Tibial nerve (tissue), 4 donors: ENCODE results near the gene SYCP2L. TPM values are rescaled to one million over a fixed set of nuclear protein-coding genes. Genes with fewer than 3 reads are reported as not detected.
"Not testable (repeated sequence)": the region's sequence is repeated elsewhere in the genome, so short reads cannot be mapped to it uniquely, and the experiment has no call there.

ENCODE experiments used
- DNase-seq, 2 donors: peaks; one replicate each; pipeline ENCODE4 v3.0.0-alpha.2; 2019; ENCODE audit warnings: low spot score in 2 of 2
- H3K27ac ChIP-seq, 4 donors: fragments of 200-600 bp; sonication (generic) in 3 of 4; one replicate each; pipeline ENCODE4 v1.5.1; 2017 to 2019; ENCODE audit warnings: mild to moderate bottlenecking in 1 of 4
- H3K27me3 ChIP-seq, 2 donors: fragments of 200-600 bp; sonication (generic) in 1 of 2; one replicate each; pipeline versions ENCODE4 v1.5.1 to v1.6.0; 2017 to 2019
- H3K36me3 ChIP-seq, 3 donors: fragments of 200-600 bp; sonication (generic); one replicate each; pipeline ENCODE4 v1.5.1; 2018 to 2019
- H3K4me1 ChIP-seq, 4 donors: fragments of 200-600 bp; sonication (generic) in 3 of 4; one replicate each; pipeline ENCODE4 v1.5.1; 2017 to 2019
- H3K4me3 ChIP-seq, 4 donors: fragments of 200-600 bp; sonication (generic) in 3 of 4; one replicate each; pipeline ENCODE4 v1.5.1; 2017 to 2019; ENCODE audit warnings: mild to moderate bottlenecking in 1 of 4, moderate library complexity in 1 of 4
- H3K9me3 ChIP-seq, 4 donors: fragments of 200-600 bp; sonication (generic) in 3 of 4; one replicate each; pipeline ENCODE4 v1.5.1; 2017 to 2019
- CTCF ChIP-seq, 5 experiments: fragments of 200-600 bp in 3 of 5; fragments of 450-650 bp in 2 of 5; sonication (generic) in 3 of 5; IDR thresholded peaks; one replicate each; pipeline ENCODE4 v1.5.1; 2016 to 2019; ENCODE audit warnings: antibody characterized with exemption in 5 of 5, mild to moderate bottlenecking in 3 of 5, moderate library complexity in 2 of 5
- EP300 ChIP-seq, 2 donors: sonication (generic); formaldehyde crosslinking; IDR thresholded peaks; one replicate each; pipeline ENCODE4 v1.6.1; 2017; ENCODE audit warnings: antibody characterized with exemption in 2 of 2, mild to moderate bottlenecking in 1 of 2
- POLR2A ChIP-seq, 2 donors: fragments of 450-650 bp; IDR thresholded peaks; one replicate each; pipeline ENCODE4 v1.6.1; 2017; ENCODE audit warnings: antibody characterized with exemption in 2 of 2, mild to moderate bottlenecking in 2 of 2, moderate library complexity in 2 of 2
- WGBS, 2 donors: methylation state at CpG; one replicate each; pipeline ENCODE4 v1.1.5; 2018; 5-methylcytosine and 5-hydroxymethylcytosine counted together
- total RNA-seq, 4 donors: library from RNA; depleted of rRNA; stranded (reverse); fragments of >200 nt; gene quantifications; one replicate each; pipeline ENCODE4 v1.1.0, GENCODE V29; 2016

SYCP2L gene
- total RNA-seq, 4 donors from 2014 or later = 2.0 to 3.9 (median 3.5) TPM

GRCh38 chr6:10896691-10897090 lies 9.8 kb downstream of the SYCP2L start:
- no peak overlapping the region for H3K27ac ChIP-seq
- TF ChIP-seq POLR2A (IDR thresholded peaks at IDR 0.05) (no peak), CTCF (IDR thresholded peaks at IDR 0.05) (no peak), EP300 (IDR thresholded peaks at IDR 0.05) (no peak)
- WGBS, 2 donors = 76 to 82% methylated on average over 3 of the region's 3 CpGs
- no peak for DNase-seq
- no peak overlapping the region for H3K4me3 ChIP-seq
- H3K36me3 ChIP-seq = peaks cover 0 to 4% (median 0%) of the 10 kb centered on the region in 3 donors
- H3K4me1 ChIP-seq = no peaks in the 10 kb centered on the region
- H3K9me3 ChIP-seq = no peaks in the 10 kb centered on the region
- H3K27me3 ChIP-seq = no peaks in the 10 kb centered on the region

GRCh38 chr6:10901770-10902169 lies 14.9 kb downstream of the SYCP2L start:
- H3K27ac ChIP-seq = no peak overlapping the region
- no peaks in the 10 kb centered on the region for H3K9me3 ChIP-seq
- H3K4me3 ChIP-seq = no peak overlapping the region
- no peak for DNase-seq
- TF ChIP-seq POLR2A (IDR thresholded peaks at IDR 0.05) (no peak), EP300 (IDR thresholded peaks at IDR 0.05) (no peak), CTCF (IDR thresholded peaks at IDR 0.05) (no peak)
- 87 to 89% methylated on average over 4 of the region's 4 CpGs for WGBS, 2 donors
- H3K4me1 ChIP-seq = no peaks in the 10 kb centered on the region
- H3K27me3 ChIP-seq = no peaks in the 10 kb centered on the region
- H3K36me3 ChIP-seq = peaks cover 0 to 4% (median 0%) of the 10 kb centered on the region in 3 donors

GRCh38 chr6:10904015-10904414 lies 17.2 kb downstream of the SYCP2L start:
- peaks cover 0 to 4% (median 0%) of the 10 kb centered on the region in 3 donors for H3K36me3 ChIP-seq
- H3K9me3 ChIP-seq = no peaks in the 10 kb centered on the region
- TF ChIP-seq CTCF (IDR thresholded peaks at IDR 0.05) (no peak), POLR2A (IDR thresholded peaks at IDR 0.05) (no peak), EP300 (IDR thresholded peaks at IDR 0.05) (no peak)
- WGBS, 2 donors = 96 to 97% methylated on average over 7 of the region's 7 CpGs
- H3K27ac ChIP-seq = no peak overlapping the region
- no peak for DNase-seq
- H3K4me3 ChIP-seq = no peak overlapping the region
- H3K4me1 ChIP-seq = no peaks in the 10 kb centered on the region
- H3K27me3 ChIP-seq = no peaks in the 10 kb centered on the region

GRCh38 chr6:10908228-10908627 lies 21.4 kb downstream of the SYCP2L start:
- TF ChIP-seq EP300 (IDR thresholded peaks at IDR 0.05) (no peak), CTCF (IDR thresholded peaks at IDR 0.05) (no peak), POLR2A (IDR thresholded peaks at IDR 0.05) (no peak)
- WGBS, 2 donors = 86 to 88% methylated on average over 1 of the region's 1 CpG
- DNase-seq = no peak

GRCh38 chr6:10919520-10919919 lies 32.7 kb downstream of the SYCP2L start:
- not testable (repeated sequence) for H3K4me3 ChIP-seq
- peaks cover 0 to 15% (median 0%) of the 10 kb centered on the region in 3 donors for H3K36me3 ChIP-seq
- 87 to 98% methylated on average over 3 of the region's 3 CpGs for WGBS, 2 donors

More at GRCh38 chr6:10908228-10908627, 21.4 kb downstream of the SYCP2L start:
- Histone ChIP-seq H3K4me1 (no peaks in the 10 kb centered on the region), H3K27ac (no peak overlapping the region), H3K4me3 (no peak overlapping the region), H3K36me3 (peaks cover 0 to 13% (median 0%) of the 10 kb centered on the region in 3 donors), H3K27me3 (no peaks in the 10 kb centered on the region), H3K9me3 (peaks cover 0 to 3% (median 0%) of the 10 kb centered on the region in 4 donors)

GRCh38 chr6:10933126-10933525 lies 46.3 kb downstream of the SYCP2L start:
- Histone ChIP-seq H3K27ac (no peak overlapping the region), H3K36me3 (peaks cover 0 to 5% (median 0%) of the 10 kb centered on the region in 3 donors), H3K27me3 (no peaks in the 10 kb centered on the region), H3K9me3 (no peaks in the 10 kb centered on the region), H3K4me3 (no peak overlapping the region), H3K4me1 (no peaks in the 10 kb centered on the region)
- DNase-seq = no peak
- 52 to 59% methylated on average over 1 of the region's 1 CpG for WGBS, 2 donors
- TF ChIP-seq POLR2A (IDR thresholded peaks at IDR 0.05) = no peak
- TF ChIP-seq EP300 (IDR thresholded peaks at IDR 0.05) = no peak
- TF ChIP-seq CTCF (IDR thresholded peaks at IDR 0.05) = no peak

More at GRCh38 chr6:10919520-10919919, 32.7 kb downstream of the SYCP2L start:
- DNase-seq, H3K27me3 ChIP-seq, H3K27ac ChIP-seq, H3K4me1 ChIP-seq: not testable (repeated sequence)
- peaks cover 0 to 12% (median 0%) of the 10 kb centered on the region in 4 donors for H3K9me3 ChIP-seq
